ENCODE data around the gene PXDN.

DNA sequence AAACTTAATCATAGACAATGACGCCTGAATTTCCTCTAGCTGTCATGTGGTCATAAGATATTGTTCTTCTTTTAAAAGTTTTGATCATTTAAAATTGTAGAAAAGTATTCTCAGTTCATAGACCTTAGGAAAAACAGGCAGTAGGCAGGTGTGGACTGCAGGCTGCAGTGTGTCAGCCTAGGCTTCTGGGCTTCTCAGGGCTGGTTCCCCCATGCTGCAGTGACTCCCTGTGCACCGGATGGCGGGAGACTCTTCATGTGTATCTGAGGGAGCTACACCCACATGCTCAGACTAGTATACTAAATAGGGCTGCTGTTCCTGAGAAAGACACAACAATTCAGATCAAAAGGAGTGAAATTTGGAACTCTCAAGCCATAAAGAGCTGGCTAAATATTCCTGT is 72.4 kb downstream of the PXDN start:
- TF ChIP-seq CTCF (IDR thresholded peaks at IDR 0.05; ENCODE audit: low read depth, low read length) = no peak
- no peak for TF ChIP-seq POLR2A (IDR thresholded peaks at IDR 0.05; ENCODE audit: extremely low read depth, insufficient read length)
